GM19455 (cell line): ENCODE measurements around the gene G6PD.

Source experiments
- ATAC-seq: cut with Tn5 transposase; IDR thresholded peaks from one replicate; pipeline ENCODE4 v1.9.1; 2021; ENCODE audit not compliant: unreplicated experiment

The G6PD gene

DNA sequence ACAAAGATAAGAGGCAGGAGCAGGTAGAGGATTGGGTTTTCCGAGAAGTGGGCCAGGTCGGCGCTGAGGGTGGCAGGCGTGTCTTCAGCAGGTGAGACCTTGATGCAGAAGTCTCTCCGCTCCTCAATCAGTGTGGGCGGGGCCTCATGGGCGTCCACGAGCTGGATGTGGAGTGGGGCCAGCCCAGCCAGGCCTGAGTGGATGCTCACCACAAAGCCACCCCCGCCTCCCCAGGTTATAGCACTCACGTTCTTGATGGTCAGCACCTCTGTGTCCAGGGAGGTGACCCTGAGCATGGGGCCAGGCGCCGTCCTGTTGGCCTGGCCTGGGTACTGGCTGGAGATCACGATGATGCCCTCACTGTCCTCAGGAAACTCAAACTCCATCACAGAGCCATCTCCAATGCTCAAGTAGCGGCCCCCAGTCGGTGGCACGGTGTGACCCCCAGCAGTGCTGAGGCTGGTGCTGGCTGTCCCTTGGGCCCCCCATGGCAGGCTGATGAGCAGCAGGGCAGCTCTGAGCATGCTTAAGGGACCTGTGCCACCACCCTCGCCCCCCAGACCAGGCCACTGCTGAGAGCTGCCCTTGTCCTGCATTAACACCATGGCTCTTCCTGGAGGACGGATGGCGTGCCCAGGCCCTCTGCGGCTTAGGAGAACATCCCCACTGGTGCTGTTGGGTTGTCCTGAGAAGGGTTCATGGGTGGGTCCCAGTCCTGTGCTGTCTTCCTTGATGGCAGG lies 58.1 kb downstream of the G6PD start:
- ATAC-seq: no peak

DNA sequence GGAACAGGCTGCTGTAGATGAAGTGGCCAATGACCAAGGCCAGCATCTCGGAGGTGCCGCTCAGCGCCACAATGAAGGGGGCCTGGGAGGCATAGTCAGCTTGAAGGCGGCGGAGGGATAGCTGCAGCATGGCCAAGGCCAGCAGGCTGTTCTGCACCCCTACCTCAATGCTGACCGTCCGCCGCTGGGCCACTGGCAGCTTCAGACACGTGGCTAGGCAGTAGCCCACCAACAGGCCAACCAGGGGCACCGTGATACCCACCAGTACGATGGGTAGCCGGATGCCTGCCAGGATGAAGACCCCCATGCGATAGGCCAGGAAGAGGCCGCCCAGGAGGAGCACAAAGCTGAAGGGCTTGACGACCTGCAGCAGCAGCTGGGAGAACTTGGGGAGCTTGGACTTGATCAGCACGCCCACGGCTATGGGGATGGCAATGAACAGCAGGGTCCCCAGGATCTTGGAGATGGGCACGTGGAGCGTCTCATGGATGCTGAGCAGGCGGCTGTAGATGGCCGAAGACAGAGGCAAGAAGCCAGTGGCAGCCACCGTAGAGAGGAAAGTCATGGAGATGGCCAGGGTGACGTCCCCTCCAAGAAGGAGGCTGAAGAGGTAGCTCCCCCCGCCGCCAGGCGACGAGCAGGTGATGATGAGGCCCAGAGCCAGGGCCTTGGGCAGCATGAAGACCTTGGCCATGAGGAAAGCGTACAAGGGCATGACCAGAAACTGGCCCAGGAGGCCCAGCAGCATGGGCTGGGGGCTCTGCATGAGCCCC lies 58.9 kb downstream of the G6PD start:
- ATAC-seq: no peak

DNA sequence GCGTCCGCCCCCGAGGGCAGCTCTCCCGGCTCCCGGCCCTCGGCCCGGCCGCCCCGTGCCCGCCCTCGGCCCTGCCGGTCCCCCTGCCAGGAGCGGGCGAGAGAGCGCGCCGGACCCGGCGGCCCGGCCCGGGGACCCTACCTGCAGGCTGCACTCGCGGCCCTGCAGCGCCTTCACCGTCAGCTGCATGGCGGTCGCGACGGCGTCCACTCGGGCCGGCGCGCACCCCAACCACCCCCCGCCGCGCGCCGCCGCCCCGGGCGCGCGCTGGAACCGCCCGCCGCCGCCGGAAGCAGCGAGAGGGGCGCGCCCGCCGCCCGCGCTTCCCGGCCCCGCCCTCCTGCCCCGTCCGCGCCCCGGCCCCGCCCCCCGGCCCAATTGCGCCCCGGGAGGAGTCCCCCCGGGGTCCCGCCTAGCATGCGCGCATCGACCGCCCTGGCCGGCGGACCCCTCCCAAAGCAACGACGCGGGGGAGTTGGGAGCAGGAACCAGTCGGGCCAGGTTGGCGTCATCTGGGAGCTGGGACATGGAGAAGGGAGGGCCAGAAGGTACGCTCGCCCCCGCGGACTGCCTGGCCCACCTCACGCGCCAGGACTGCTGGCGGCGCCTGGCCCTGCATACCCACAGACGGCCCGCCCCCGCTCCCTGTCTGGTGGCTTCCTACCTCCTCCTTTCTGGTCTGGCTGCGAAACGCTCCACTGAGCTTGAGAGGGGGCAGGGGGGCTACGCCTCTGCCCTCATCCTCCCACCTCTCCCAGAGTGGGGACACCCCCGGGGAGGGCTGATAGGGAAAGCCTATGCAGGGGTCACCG lies 60.0 kb downstream of the G6PD start, which contains the start of gene UBL4A:
Gene UBL4A (minus strand): TSS at position 220 of the 812 bp plus-strand sequence. CDS start 31 bp downstream, at position 189.
- peak; percentile 33 for ATAC-seq

DNA sequence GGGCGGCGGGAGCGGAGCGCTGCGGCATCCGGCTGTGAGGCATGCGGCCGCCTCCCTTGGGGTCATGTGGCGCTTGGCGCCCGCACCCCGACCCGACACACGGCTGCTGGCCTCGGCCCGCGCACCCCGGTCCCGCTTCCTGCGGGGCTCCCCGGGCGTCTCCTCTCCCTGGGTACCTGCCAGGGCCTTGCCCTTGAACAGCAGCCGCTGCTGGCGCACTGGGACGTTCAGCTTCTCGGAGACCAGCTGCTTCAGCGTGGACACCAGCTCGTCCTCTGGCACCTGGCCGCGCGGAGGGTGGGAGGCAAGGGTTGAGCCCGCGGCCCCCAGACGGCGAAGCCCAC lies 60.6 kb downstream of the G6PD start:
- ATAC-seq: no peak

DNA sequence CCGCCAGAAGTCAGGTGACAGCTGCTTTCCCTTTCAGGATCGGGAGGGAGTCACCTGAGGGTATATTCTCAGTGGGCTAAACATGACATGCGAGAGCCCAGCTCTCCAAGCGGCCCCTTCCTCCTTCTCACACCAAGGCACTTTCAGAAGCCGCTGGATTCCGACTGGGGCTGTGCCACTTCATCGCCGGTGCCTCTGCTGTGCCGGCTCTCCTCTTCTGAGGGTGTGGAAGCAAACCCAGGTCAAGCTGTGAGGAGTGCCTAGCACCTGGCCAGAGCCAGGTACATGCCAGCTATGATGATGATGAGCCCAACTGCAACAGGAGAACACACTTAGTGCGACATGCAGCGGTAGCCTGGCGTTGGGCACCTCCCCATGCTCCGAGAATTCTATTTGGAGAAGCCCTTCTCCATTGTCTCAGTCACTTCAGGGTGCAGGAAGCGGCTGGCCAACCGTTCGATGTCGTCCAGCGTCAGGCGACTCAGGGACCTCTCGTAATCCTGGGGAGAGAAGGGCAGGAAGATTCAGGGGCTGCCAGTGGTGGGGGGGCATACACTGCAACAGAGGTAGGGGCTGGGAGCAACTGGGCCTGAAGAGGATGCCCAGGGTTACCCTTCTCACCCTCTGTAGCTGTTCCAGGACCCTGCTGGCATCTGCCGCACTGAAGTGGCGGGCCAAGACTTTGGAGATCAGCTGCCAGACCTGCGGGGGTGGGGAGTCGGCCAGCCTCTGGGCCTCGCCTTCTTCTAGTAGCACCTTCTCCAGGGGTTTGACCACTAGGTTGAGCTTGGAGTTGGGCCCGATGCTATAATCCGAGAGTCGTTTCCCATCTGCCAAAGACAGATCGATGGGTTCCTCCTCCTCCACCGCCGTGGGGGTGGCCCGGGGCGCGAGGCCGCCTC lies 61.2 kb downstream of the G6PD start:
- no peak for ATAC-seq

DNA sequence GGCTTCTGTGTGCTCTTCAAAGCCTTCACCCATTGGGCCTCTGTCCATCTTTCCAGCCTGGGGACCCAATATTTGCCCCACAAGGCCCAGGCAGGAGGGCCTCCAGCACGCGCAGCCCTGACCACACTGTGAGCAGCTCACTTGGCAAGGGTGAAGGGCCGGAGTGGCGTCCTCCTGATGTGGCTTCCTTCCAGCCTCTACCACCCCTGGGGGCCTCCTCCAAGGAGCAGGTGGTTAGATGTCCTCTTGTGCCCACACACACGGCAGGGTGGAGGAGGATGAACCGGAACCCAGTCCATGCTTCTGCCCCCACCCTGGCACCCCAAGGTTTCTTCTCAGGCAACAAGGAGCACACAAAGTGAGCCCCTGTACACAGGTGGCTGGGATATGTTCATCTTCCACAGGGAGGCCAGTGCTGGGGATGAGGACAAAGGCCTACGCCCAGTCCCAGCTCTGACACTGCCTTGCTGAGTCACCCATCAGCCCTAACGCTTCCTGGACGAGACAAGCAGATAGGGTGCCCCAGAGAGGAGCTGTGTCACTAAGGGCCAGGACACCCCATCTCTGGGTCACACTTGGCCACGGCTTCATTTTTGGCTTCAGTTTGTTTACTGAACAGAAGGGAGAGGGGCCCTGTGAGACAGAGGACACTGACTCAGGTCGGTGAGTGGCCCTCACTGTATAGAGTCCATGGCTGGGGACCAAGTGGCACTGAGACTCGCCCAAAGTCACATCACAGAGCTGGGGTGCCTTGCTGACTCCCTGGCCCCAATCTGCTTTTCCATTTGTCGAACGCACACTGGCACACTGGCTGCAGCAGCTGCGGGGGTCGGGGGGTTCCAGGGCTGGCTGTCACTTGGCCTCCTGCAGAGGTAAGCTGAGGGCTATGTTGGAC lies 62.1 kb downstream of the G6PD start:
- no peak for ATAC-seq

DNA sequence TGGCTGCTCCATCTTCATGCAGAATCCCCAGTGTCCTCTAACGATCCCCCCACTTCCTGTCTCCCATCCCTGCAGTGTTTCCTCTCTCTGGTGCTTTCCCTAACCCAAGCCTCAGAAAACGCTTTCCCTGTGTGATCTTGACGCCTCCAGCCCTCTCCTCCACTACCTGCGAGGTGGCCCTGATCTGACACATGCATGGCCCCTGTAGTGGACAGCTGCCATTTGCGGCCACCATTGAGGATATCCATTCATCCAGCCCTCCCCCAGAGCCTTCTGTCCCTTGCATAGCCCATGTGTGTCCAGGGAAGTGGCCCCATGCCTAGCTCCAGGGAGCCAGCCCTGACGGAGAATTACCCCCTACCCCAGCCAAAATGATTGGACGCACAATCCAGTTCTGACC lies 63.3 kb downstream of the G6PD start:
- no peak for ATAC-seq

DNA sequence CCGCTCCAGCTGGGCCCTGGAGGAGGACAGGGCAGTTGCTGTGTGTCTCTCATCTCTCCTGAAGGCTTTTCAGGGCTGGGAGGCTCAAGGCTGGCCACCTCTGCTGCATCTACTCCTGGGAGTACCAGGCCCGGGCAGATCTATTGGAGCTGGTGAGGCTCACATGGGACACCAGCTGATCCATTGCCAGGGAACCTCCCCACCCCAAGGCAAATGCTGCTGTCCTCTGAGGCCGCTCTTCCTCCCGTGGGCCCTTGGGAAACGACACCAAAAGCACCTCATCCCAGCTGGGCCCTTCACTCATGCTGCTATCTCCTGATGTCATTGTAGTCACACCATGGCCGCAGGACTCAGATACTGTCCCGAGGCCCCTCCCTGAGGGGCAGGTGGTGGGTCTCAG lies 63.9 kb downstream of the G6PD start:
- ATAC-seq: no peak

DNA sequence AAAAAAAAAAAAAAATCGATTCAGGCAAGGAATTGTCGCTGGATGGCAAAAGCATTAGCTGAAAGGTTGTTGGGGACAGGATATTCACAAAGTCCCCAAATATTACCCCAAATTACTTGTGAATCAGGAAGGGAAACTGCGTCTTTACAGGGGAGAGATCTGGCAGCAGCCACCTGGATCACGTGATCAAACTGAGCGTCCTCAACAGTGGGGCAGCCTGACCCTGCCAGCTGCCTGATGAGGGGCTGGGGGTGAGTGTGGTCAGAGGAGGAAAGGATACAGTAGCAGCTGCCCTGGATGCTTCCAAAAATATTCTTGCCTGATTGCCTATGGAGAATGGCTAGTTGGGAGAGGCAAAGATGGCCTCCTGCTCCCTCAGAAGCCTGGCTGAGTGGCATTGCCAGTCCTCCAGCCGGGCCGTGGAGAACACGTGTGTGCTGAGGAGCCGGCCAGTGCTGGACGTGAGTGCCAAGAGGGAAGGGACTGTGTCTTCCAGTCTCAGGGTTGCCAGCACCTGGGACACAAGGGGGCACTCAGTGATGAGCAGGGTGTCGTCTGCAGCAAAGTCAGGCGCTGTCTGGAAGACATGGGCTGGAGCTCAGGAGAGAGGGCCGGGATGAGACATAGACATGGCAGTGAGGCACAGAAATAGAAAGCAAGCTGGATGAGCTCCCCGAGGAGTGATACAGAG lies 64.6 kb downstream of the G6PD start:
- no peak for ATAC-seq
